ENCODE measurements around the gene MEDAG.

DNA sequence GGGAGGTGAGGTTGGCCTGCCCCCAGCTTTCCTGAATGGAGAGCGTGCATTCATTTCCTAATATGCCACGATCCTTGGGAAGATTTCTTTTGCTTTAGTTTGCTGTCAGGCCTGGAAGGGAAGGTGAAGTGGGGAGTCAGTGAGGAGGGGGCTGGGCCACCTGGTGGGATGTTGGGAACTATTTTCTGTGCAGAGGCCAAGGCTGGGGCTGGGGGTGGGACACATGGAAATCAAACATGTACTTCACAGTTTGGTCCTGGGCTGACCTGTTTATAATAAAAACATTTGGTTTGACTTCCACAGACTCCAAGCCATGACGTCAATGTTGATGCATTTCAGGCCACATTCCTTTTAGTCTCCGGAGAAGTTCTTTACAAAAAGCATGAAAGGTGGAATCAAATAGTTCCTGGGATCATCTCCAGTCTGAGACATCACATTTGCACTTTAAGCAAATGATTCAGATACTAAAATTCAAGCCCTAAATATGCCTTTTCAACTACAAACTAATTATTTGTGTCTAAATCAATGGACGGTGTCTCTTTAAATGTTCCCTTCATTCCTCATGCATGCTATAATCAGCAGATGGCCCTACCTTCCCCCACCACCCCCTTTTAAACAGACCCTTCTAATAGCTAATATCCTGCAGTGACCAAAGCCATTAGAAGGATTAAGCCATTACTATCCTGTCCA, 41.5 kb upstream of the MEDAG start:
- TF ChIP-seq GATA3 (IDR thresholded peaks at IDR 0.05; ENCODE audit: low read depth, low read length) (no peak), GATA2 (IDR thresholded peaks at IDR 0.05; ENCODE audit: low read depth, low read length) (no peak)

All from SH-SY5Y (cell line).